Stimulated activated CD4-positive, alpha-beta T cell treated with anti-CD3 and anti-CD28 coated beads, Interleukin-15, amount 100 ng/mL, for 24 hours (primary cell): ENCODE results near the gene SCGB3A2.

ENCODE experiments used
- DNase-seq: peaks from one replicate; pipeline ENCODE4 v3.0.0-alpha.2; 2020

Gene SCGB3A2

GRCh38 chr5:147878066-147878759 lies at the start of gene SCGB3A2:
Gene SCGB3A2 (plus strand): TSS chr5:147878711. CDS start chr5:147878804, 93 bp downstream.
- no peak for DNase-seq

- no peak for DNase-seq
Observed at GRCh38 chr5:147830035-147830434, 48.5 kb upstream of the SCGB3A2 start.

GRCh38 chr5:147831465-147831864 lies 47.0 kb upstream of the SCGB3A2 start, which contains the start of gene SPINK1:
Gene SPINK1 (minus strand): TSS chr5:147831671. CDS start chr5:147831577, 94 bp downstream.
- no peak for DNase-seq

- DNase-seq: no peak
Observed at GRCh38 chr5:147832541-147832940, 46.0 kb upstream of the SCGB3A2 start.

GRCh38 chr5:147835386-147835798 lies 43.1 kb upstream of the SCGB3A2 start:
- DNase-seq: no peak

GRCh38 chr5:147836439-147836838 lies 42.1 kb upstream of the SCGB3A2 start:
- no peak for DNase-seq

GRCh38 chr5:147842869-147843268 lies 35.6 kb upstream of the SCGB3A2 start:
- DNase-seq: no peak

- no peak for DNase-seq
Observed at GRCh38 chr5:147844846-147845245, 33.7 kb upstream of the SCGB3A2 start.

- no peak for DNase-seq
Observed at GRCh38 chr5:147845618-147846017, 32.9 kb upstream of the SCGB3A2 start.

GRCh38 chr5:147849226-147849625 lies 29.3 kb upstream of the SCGB3A2 start:
- DNase-seq: no peak

- DNase-seq: no peak
Observed at GRCh38 chr5:147851578-147851977, 26.9 kb upstream of the SCGB3A2 start.

- no peak for DNase-seq
Observed at GRCh38 chr5:147852365-147852764, 26.1 kb upstream of the SCGB3A2 start.

GRCh38 chr5:147853372-147853987 lies 25.0 kb upstream of the SCGB3A2 start:
- no peak for DNase-seq

- DNase-seq: no peak
Observed at GRCh38 chr5:147854331-147854730, 24.2 kb upstream of the SCGB3A2 start.

GRCh38 chr5:147854894-147855773 lies 23.4 kb upstream of the SCGB3A2 start:
- no peak for DNase-seq

- no peak for DNase-seq
Observed at GRCh38 chr5:147855774-147856069, 22.8 kb upstream of the SCGB3A2 start.

- DNase-seq: no peak
Observed at GRCh38 chr5:147856801-147857200, 21.7 kb upstream of the SCGB3A2 start.

- peak; percentile 57 for DNase-seq
Observed at GRCh38 chr5:147857302-147858129, 21.0 kb upstream of the SCGB3A2 start.

- no peak for DNase-seq
Observed at GRCh38 chr5:147858565-147858964, 19.9 kb upstream of the SCGB3A2 start.

- no peak for DNase-seq
Observed at GRCh38 chr5:147859962-147860640, 18.4 kb upstream of the SCGB3A2 start.

GRCh38 chr5:147860641-147861025 lies 17.9 kb upstream of the SCGB3A2 start:
- no peak for DNase-seq

GRCh38 chr5:147863454-147864158 lies 14.9 kb upstream of the SCGB3A2 start:
- DNase-seq: no peak
